Measurements from ENCODE around the gene NEBL.

Gene NEBL

GRCh38 chr10:20892796-20893195 lies 4.3 kb downstream of the NEBL start:
- Histone ChIP-seq H4K20me1 (ENCODE audit: insufficient read depth) (no peaks in the 10 kb centered on the region), H3K36me3 (ENCODE audit: insufficient read depth) (no peaks in the 10 kb centered on the region), H3K79me2 (ENCODE audit: insufficient read depth, low read depth) (no peaks in the 10 kb centered on the region), H3K4me1 (ENCODE audit: low read depth, poor library complexity, severe bottlenecking) (no peaks in the 10 kb centered on the region), H2AFZ (ENCODE audit: low read depth) (no peak overlapping the region), H3K9ac (no peak overlapping the region), H3K4me3 (IDR thresholded peaks at IDR 0.05; ENCODE audit: insufficient read depth, low read depth, low read length) (no peak overlapping the region), H3K4me2 (no peak overlapping the region), H3K27ac (no peak overlapping the region), H3K27me3 (ENCODE audit: insufficient read depth, low read depth) (no peaks in the 10 kb centered on the region)
- TF ChIP-seq CTCF (conservative IDR thresholded peaks at IDR 0.05; ENCODE audit: low read depth, low read length), result no peak

- Histone ChIP-seq H3K4me3 (IDR thresholded peaks at IDR 0.05; ENCODE audit: insufficient read depth, low read depth, low read length) (no peak overlapping the region), H3K27me3 (ENCODE audit: insufficient read depth, low read depth) (no peaks in the 10 kb centered on the region), H3K4me1 (ENCODE audit: low read depth, poor library complexity, severe bottlenecking) (no peaks in the 10 kb centered on the region), H3K79me2 (ENCODE audit: insufficient read depth, low read depth) (no peaks in the 10 kb centered on the region), H3K4me2 (no peak overlapping the region), H3K36me3 (ENCODE audit: insufficient read depth) (no peaks in the 10 kb centered on the region), H3K9ac (no peak overlapping the region), H3K27ac (no peak overlapping the region), H2AFZ (ENCODE audit: low read depth) (no peak overlapping the region), H4K20me1 (ENCODE audit: insufficient read depth) (no peaks in the 10 kb centered on the region)
- TF ChIP-seq CTCF (conservative IDR thresholded peaks at IDR 0.05; ENCODE audit: low read depth, low read length), result no peak
Observed at GRCh38 chr10:20892011-20892585, 5.0 kb downstream of the NEBL start.

DNA sequence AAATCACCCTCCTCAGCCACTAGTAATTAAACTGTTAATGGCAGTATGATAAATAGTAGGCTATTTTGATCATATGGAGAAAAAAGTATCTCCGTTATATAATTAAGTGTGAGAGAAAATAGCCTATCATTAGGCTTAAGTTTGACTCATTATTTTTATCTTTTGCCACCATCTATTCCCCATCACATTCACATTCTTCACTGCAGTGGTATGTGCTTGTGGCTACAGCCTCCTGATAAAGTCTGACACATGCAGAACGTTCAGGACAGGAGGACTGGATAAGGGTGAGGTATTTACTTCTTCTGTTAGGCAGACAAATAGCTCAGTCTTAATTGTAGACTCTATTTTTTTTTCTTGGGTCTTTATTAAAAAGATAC lies 5.8 kb downstream of the NEBL start:
- Histone ChIP-seq H3K9ac (no peak overlapping the region), H3K27me3 (ENCODE audit: insufficient read depth, low read depth) (no peaks in the 10 kb centered on the region), H3K79me2 (ENCODE audit: insufficient read depth, low read depth) (no peaks in the 10 kb centered on the region), H2AFZ (ENCODE audit: low read depth) (no peak overlapping the region), H3K36me3 (ENCODE audit: insufficient read depth) (no peaks in the 10 kb centered on the region), H3K27ac (no peak overlapping the region), H3K4me3 (IDR thresholded peaks at IDR 0.05; ENCODE audit: insufficient read depth, low read depth, low read length) (no peak overlapping the region), H3K4me1 (ENCODE audit: low read depth, poor library complexity, severe bottlenecking) (no peaks in the 10 kb centered on the region), H4K20me1 (ENCODE audit: insufficient read depth) (no peaks in the 10 kb centered on the region), H3K4me2 (no peak overlapping the region)
- no peak for TF ChIP-seq CTCF (conservative IDR thresholded peaks at IDR 0.05; ENCODE audit: low read depth, low read length)

DNA sequence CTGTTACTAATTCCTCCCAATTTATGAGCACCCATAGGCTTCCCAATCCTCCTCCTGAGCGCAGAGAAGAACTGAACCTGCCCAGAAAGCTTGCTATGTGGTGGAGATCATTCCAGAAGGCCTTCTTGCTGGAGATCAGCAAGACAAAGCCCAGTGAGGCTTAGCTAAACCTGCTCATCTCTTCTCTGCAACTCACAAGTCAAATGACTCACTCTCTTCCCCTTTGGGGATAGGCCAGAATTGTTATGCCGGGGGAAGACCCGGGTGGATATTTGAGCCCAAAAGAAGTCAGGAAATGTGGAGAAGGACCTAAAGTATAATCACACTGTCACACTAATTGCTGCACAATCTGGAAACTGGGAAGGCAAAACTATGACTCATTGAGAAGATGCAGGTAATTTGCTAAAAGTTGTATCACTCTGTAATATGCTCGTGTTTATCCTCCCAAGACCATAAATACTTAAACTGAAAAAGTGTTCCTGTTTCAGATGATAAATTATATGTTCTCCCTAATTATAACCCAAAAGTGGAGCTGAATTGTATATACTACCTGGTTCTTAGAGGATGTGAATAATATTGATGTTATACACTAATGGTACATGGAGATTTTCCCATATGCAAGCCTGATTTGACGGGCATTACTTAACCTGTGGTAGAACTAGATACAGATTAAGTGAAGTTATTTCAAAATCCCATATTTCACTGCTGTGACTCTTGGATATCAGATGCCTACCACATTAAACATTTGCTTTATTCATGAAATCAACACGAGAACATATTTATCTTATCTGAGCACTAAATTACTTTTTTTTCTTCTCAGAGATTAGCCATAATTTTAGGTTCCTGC lies 6.4 kb downstream of the NEBL start:
- Histone ChIP-seq H3K36me3 (ENCODE audit: insufficient read depth) (no peaks in the 10 kb centered on the region), H3K9ac (no peak overlapping the region), H2AFZ (ENCODE audit: low read depth) (no peak overlapping the region), H3K4me3 (IDR thresholded peaks at IDR 0.05; ENCODE audit: insufficient read depth, low read depth, low read length) (no peak overlapping the region), H3K27ac (no peak overlapping the region), H4K20me1 (ENCODE audit: insufficient read depth) (no peaks in the 10 kb centered on the region), H3K4me2 (no peak overlapping the region), H3K4me1 (ENCODE audit: low read depth, poor library complexity, severe bottlenecking) (no peaks in the 10 kb centered on the region), H3K79me2 (ENCODE audit: insufficient read depth, low read depth) (no peaks in the 10 kb centered on the region), H3K27me3 (ENCODE audit: insufficient read depth, low read depth) (no peaks in the 10 kb centered on the region)
- TF ChIP-seq CTCF (conservative IDR thresholded peaks at IDR 0.05; ENCODE audit: low read depth, low read length), result no peak

Data from KMS-11 (cell line).